DMS53 (cell line): ENCODE data around the gene CDK14.
A peak's percentile ranks its signal among the peaks of the same experiment; 100 is the strongest.

Experiments
- DNase-seq: peaks from one replicate; lab custom pipeline; 2025; lab: John Stamatoyannopoulos, UW

The CDK14 gene

DNA sequence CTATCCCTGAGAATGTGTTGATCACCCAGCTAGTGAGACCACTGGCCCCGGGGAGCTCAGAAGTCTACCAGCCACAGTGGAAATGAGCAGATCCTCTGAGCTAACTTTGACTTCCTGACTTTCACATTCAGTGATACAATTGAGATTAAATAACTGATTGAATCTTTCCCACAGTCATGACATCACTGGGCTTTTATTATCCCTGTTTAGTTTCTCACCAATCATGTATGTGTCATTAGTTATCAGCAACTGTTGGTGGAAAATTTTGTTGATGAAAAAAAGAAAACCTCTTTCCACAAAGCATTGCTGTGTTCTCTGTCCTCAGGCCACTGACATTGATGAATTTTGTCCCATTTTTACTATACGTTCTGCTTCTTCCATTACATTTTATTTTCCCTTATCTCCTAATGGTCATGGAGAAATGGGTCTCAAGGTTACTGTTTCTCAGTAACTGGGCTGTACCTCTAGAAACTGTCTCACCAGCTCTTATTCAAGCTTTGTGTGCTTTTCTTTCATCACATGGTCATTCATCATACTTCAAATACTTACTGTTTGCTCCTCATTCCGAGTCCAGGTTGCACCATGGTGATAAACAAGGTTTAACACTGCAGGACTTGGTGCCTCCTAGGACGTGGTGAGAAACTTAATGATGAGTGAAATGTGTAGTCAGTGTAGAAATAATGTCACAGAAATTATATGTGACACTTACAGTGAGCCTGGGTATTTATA is 304.7 kb downstream of the CDK14 start:
- peak; percentile 61 for DNase-seq

GRCh38 chr7:90903841-90904240 is 307.7 kb downstream of the CDK14 start:
- no peak for DNase-seq

GRCh38 chr7:90910136-90910535 is 314.0 kb downstream of the CDK14 start:
- DNase-seq = no peak

GRCh38 chr7:90916319-90916718 is 320.2 kb downstream of the CDK14 start:
- DNase-seq = no peak

GRCh38 chr7:90917539-90917938 is 321.4 kb downstream of the CDK14 start:
- DNase-seq = no peak

DNA sequence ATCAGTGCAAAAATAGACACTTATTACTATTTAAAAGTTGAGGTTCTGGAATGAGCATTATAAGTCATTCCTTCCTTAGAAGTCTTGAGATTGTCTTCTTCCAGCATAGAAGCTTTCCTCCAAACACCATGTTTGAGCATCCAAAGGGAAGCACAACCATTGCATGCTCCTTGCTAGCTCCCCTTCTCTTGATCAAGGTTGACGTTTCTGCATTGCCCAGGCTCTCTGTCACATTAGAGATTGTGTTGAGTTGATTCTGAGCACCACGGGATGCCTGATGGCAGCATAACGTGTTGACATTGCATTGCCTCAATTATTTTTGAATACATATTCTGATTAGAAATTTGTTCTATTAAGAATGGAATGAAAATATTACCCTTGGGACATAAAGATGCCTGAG is 322.2 kb downstream of the CDK14 start:
- no peak for DNase-seq

DNA sequence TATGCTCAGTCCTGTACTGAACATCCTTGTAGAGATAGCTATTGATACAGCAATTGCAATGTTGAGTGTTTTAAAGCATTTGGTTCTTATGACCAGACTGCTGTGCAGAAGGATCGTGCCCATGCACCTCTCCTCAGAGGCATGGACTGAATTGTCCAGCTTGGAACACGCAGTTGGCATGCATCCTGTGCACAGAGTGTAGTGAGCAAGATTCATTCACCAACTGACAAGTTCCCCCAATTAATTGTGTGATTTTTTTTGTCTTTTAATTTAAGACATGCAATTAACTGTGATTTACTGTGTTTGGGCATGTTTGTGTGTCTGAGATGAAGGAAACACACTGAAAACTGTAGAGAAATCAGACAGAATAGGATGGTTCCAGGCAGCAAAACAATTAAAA is 323.7 kb downstream of the CDK14 start:
- DNase-seq = no peak

DNA sequence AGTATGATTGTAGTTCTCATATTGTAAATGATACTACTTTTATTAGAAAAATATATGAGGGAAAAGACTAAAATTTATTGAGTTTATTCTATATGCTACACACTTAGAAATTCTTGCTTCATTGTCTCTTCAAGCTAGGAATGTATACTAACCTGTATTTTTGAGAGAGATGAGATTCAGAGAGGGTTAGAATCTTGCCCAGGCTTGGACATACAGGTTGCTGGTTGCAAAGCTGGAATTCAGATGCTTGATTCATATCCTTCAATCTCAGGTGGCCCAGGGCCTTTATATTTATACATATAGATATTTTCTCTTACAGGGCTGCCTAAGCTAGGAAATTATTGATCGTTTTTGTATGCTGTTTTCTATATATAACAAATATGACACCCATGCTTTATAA is 324.2 kb downstream of the CDK14 start:
- DNase-seq = no peak

GRCh38 chr7:90923541-90923997 is 327.4 kb downstream of the CDK14 start:
- no peak for DNase-seq

GRCh38 chr7:90928700-90929424 is 332.7 kb downstream of the CDK14 start:
- peak; percentile 94 for DNase-seq

DNA sequence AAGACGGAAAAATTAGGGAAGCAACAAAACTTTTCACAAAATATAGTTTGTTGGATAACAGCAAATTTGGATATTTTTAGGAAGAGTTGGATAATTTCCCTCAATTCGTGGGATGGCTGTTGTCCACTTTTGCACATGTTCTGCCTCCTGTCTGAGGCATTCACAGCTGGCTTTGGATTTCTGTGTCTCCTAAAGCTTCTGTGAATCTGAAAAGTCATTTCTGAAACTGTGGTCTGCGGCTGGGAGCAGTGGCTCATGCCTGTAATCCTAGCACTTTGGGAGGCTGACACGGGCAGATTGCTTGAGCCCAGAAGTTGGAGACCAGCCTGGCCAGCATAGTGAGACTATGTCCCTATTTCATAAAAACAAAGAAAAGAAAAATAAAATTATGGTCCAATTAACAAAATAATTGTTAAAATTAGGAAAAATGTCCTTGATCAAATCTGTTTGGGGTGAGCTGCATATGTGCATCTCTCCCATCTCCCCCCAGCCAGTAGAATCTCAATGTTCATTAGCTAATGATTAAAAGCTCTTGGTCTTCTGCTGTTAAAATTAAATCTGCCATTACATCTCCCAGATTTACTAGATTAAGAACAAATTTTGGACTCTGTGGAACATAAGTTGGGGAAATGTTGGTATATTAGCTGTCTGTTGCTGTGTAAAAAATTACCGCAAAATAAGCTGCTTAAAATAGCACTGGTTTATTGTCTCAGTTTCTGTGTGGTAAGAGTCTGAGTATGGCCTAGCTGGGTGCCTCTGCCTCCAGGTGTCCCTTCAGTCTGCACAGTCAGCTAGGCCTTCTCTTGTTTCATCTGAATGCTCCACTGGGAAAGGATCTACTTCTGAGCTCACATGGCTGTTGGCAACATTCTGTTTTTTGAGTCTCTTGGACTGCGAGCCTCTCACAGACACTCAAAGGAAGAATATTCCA is 336.1 kb downstream of the CDK14 start:
- no peak for DNase-seq

GRCh38 chr7:90933041-90933440 is 336.9 kb downstream of the CDK14 start:
- no peak for DNase-seq

DNA sequence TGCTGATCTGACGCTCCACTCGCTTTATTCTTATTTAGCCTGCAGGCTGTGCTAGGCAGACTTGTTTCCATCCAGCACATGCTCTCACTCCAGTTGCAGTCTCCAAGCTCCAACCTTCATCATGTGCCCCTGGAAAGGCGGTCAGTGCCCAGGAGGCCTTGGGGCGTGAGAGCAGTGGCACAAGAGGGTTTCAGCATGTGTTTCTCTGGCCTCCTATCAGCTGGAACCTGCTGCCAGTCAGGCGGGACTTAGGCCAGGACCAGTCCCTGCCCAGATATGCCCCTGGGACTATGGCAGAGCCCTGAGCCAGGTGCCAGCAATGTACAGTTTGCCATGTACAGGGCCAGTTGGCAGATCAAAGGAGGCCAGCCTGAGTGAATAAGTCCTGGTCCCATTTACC is 337.9 kb downstream of the CDK14 start:
- no peak for DNase-seq

GRCh38 chr7:90938371-90938770 is 342.2 kb downstream of the CDK14 start:
- no peak for DNase-seq

DNA sequence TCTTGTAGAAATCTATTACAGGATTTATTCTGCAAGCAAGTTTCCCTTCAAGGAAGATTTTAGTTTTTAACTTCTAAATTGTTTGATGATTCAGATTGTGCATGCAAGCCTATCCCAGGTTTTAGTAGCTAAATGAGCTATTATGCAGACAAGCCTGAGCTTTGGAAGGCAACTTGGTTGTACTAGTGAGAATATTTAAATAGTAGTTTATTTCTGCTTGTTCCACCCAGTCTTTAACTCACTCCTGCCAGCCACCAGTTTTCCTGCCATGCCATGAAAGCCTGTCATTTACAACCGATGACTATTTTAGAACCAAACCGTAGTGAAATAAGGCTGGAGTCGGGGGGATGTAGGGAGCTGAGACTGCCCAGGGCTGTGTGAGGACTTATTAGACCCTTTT is 343.5 kb downstream of the CDK14 start:
- no peak for DNase-seq

DNA sequence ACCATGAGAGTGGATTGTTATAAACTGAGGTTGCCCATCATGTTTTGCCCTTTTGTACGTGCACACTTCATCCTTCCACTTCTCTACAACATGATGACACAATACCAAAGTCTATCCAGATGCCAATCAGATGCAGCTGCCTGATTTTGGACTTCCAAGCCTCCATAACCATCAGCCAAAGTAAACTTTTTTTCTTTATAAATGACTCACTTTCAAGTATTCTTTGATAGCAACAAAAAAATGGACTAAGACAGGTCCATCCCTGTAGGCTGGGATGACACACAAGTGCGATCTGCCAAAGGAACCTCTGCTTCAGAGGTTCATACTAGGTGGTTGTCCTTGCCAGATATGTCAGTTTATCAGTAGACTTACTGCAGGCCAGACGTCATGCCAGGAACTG is 347.9 kb downstream of the CDK14 start:
- DNase-seq = no peak

- DNase-seq = no peak
Observed at GRCh38 chr7:90945104-90945787, 349.1 kb downstream of the CDK14 start.

DNA sequence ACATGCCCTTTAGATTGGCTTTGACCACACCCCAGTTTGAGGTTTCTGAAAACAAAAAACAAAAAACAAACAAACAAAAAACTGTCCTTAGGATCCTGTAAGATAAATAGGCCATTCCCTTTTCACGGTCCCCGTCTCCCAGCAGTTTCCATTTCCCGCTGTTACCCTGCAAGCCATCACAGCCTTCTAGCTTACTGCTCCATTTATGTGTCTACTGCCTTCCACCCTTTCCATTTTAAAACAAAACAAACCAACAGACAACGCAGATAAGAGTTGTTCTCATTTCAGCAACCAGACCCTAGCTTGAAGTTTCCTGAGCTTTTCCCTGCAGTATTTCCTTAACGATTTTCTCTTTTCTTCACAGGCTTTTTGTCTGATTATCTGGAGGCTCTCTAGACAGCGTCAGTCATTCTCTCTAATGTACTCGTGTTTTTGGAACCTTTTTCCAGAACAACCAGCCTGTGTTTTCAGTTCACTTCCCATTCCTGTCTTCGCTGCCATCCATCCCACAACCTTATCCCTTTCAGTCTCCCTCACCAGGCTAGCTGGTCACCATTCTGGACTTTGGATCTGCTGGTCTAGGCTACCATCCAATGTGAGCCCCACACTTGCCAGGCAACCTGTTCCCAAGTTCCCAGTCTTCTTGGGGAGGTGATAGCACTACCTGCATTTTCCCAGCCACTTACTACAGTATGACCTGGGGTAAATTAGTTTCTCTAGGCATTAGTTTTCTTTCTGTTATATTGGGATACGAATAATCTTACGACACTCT is 350.8 kb downstream of the CDK14 start:
- DNase-seq = no peak

GRCh38 chr7:90948085-90948484 is 352.0 kb downstream of the CDK14 start:
- no peak for DNase-seq

GRCh38 chr7:90951229-90951628 is 355.1 kb downstream of the CDK14 start:
- no peak for DNase-seq
